NCI-H345 treated with DMSO at 0.1 percent for 48 hours (cell line): ENCODE results near the gene FXYD6.

Source experiments
- DNase-seq: peaks from one replicate; lab custom pipeline; 2025; ENCODE audit not compliant: unreplicated experiment; lab: John Stamatoyannopoulos, UW

The FXYD6 gene

GRCh38 chr11:117795638-117796455, 80.6 kb downstream of the FXYD6 start:
- no peak for DNase-seq

- no peak for DNase-seq
These were observed 81.5 kb downstream of the FXYD6 start for GRCh38 chr11:117794772-117795629.

DNA sequence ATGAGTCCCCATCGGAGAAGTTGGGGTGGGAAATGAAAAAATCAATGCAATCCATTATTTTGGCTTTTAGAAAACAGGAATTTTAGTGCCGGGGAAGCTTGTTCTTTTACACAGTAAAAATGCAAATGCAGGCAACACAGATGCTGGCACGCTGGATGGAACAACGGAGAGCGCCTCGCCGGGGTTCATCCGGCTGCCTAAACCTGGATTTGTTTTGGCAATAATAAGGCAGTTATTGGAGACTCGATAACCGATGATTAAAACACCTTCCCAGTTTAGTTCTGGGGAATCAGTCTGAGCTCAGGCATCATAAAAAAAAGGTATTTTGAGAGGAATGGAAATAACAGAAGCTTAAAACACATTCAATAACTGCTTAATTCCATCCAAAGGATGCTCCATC, 82.3 kb downstream of the FXYD6 start:
- DNase-seq: no peak

DNA sequence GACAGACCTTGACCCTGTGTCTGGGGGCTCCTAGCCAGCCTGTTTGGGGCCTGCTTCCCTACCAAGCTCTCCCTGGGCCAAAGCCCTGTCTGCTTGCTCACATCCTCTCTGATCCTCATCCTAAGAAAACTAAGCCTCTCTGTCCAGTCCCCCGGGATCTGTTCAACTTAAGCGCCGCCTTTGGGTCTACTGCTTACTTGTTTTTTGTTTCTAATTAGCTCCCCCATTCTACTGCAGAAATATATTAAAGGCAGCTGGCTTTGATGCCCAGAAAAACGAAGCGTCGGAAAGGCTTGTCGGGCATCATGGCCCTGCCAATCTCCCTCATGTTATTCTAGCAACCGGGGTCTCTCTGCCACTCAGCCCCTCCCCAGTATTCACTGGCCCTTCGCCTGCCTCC, 82.9 kb downstream of the FXYD6 start:
- no peak for DNase-seq

DNA sequence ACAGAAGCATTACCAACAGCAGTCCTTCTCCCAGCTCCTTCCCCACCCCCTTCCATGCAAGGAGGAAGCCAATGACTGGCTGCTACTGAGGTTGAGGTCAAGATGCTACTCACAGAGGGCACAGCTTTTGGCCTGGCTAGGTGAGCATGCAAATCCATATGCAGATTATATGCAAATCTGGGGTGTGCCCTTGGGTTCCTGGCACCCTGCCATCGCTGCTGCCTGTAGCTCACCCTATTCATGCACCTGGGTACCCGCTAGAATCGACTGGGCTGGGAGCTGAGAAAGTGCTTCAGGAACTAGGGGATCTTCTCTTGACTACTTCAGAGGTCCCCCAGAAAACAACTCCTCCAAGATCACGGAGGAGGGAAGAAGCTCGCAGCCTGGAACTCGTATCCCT, 83.5 kb downstream of the FXYD6 start:
- DNase-seq: no peak

GRCh38 chr11:117792241-117792640, 84.2 kb downstream of the FXYD6 start:
- peak; percentile 94 for DNase-seq

- DNase-seq: no peak
These were observed 86.2 kb downstream of the FXYD6 start for GRCh38 chr11:117790279-117790678.

DNA sequence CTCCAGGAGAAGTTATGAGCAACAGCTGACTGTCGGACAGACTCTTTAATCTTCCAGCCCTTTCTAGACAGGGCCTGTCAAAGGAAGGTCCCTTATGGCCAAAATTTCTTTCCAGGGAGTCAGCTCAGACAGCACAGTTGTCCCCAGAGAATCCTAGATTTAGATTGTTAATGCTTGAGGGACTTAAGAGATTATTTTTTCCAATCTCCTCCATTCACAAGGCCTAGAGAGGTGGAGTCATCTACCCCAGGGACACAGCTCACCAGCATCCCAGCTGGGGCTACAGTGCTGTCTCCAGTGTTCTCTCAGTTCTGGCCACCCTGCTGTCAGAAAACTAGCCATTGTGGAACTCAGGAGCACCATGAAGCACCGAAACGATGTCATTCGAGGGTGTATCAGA, 87.2 kb downstream of the FXYD6 start:
- no peak for DNase-seq
